Fibroblast of skin of scalp (primary cell): ENCODE results near the gene ZBED4.
"Not testable (repeated sequence)": the region's sequence is repeated elsewhere in the genome, so short reads cannot be mapped to it uniquely, and the experiment has no call there.

ENCODE experiments used
- DNase-seq: peaks from one replicate; pipeline ENCODE4 v3.0.0-alpha.2; 2013

ZBED4 gene

DNA sequence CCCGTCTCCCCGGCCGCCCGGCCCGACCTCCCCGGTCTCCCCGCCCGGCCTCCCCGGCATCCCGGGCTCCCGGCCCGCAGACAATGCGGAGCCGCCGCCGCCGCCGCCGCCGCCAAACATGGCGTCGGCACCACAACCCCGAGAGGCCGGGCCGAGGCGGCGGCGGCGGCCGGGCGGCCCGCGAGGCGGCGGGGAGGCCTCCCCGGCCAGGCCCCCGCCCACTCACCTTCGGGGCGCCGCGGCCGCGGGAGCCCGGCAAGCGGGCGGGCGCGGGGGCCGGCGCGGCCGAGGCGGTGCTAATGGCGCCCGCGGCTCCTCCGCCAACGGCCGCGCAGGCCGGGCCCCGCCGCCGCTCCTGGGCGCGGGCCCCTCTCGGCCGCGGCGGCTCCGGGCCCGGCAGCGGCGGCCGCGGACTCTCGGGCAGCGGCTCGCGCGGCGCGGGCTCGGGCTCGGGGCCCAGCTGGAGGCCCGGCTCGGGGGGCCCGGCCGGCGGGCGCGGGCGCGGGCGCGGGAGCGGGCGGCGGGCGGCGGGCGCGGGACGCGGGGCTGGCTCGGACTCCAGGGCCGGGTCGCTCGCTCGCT lies 26.3 kb upstream of the ZBED4 start:
- DNase-seq = peak; percentile 32

DNA sequence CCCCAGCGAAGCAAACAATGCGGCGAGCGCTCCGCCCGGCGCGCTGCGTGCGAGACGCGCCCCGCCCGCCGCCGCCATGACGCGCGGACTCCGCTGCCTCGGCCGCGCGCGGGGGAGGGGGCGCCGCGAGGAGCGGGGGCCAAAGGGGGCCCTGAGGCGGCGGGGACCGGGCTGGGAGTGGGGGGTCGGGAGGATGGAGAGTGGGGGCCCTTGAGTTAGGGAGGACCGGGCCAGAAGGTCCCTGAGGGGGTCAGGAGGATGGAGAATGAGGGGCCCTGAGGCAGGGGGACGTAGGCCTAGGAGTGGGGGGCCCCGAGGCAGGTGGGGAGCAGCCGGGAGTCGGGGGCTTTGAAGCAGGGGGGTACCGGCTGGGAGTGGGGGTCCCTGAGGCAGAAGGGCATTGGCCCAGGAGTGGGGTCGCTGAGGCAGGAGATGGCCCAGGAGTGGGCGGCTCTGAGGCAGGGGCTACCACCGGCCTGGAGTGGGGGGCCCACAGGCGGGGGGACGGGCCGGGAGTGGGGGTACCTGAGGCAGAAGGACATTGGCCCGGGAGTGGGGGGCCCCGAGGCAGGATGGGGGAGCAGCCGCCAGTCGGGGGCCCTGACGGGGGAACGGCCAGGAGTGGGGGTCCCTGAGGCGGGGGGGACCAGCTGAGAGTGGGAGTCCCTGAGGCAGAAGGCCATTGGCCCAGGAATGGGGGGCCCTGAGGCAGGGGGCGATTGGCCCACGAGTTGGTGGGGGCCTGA lies 25.6 kb upstream of the ZBED4 start, which contains the start of gene BRD1:
Gene BRD1 (minus strand): TSS at position 21 of the 746 bp plus-strand sequence. CDS start 3,556 bp downstream, outside the sequence.
- DNase-seq = peak; percentile 78

DNA sequence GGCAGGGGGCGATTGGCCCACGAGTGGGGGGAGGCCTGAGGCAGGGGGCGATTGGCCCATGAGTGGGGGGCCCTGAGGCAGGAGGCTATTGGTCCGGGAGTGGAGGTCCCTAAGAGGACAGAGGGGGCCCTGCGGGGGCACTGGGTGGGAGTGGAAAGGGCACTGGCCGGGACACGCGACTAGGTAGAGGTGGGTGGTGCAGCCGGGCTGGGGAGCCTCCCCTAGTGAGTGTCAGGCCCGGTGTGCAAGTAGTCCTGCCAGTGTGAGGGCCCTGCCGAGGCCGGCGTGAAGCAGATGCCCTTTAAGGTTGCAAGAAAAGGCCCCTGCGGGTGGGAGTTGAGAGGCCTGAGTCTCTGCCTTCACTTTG lies 25.1 kb upstream of the ZBED4 start:
- no peak for DNase-seq

DNA sequence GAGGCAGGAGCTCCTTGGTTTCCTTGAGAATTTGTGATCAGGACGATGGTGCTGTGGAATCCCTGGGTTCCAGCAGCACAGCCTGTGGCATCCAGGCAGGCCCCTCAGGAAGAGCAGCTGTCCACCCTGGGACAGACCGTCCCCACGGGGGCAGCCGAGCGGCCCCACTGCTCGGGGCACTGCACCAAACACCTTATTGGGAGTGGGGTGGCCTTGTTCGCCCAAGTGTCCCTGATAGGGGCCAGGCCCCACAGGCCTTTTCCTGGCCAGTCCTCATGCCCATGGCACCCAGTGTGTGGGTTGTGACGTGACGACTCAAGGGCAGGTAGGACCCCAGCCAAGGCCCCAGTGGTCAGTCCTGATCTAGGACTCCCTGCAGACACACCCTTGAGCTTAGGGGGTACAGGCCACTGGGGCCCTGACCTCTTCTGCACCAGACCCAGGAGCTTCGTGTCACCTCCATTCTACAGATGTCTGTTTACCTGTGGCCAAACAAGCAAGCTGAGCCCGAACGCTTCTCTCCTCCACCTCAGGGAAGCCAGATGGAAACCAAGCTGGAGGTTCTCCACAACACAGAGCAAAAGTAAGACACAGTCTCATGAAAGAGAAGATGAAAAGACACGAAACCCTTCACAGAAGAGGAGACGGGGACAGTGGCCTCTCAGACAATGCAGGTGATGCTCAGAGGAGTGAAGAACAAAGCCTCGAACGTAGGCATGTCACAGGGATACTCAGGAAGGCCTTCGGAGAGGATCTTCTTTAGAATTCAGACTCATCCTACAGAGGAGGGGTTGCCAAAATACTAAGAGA lies 24.4 kb upstream of the ZBED4 start:
- DNase-seq = no peak

DNA sequence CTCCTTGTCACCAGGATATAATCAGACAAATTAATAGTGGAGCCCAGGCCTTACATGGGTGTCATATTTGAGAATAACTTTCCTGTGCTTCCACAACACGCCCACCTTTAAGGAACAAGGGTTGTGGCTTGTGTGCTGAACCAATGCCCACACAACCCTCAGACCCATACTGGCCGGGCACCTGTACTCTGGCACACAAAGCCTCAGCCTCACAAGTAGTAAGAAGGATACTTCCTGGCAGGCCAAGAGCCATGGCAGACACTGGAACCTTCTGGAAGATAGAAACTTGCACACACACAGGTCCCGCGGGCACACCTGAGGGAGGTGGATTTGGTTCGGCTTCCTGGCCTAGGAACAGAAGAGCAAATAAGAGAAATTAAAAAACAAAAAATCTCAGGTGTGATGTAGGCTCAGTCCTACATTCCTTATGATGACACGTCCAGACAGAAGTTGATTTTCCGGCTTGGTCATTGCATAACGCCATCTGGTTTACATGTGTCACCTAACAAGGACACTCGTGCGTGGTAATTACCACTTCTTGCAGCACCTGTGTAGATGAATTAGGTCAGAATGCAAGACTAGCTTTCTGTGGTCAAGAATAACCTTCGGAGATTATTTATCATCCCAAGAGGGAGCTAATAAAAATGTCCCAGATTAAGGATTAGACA lies 20.2 kb upstream of the ZBED4 start:
- no peak for DNase-seq

DNA sequence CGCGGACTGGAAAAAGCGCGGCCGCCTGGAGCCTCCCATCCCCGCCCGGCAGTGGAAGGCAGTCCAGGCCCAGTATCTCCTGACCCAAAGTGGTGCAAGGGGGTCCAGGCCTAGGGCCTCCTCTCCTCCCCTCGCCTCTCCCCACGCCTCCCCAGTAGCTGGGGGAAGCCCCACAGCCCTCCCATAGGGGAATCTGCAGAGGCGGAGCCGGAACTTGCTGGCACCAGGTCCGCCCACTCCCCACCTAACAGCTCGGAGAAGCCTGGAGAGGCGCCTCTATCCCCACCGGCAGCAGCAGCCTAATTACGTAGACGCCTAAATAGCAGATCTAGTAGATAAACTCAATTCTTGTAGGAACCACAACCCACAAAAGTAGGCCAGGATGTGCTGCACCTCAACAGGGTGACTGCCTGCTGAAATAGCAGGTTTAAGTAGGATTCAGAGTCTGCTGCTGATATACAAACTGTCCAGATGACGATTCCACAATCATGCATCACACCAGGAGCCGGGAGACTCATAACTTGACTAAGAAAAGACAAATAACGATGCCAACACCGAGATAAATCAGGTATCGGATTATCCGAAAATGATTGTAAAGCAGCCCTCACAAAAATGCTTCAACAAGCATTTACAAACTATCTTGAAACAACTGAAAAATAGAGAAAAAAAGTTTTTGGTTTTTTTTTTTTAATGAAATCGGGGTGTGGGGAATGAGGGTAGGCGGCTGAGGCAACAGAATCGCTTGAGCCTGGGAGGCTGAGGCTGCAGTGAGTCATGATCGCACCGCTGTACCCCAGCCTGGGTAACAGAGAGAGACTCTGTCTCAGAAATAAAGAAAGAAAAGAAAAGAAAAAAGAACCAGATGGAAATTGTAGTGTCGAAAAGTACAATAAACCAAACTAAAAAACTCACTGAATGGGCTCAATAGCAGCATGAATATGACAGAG lies 14.6 kb upstream of the ZBED4 start:
- DNase-seq = no peak

DNA sequence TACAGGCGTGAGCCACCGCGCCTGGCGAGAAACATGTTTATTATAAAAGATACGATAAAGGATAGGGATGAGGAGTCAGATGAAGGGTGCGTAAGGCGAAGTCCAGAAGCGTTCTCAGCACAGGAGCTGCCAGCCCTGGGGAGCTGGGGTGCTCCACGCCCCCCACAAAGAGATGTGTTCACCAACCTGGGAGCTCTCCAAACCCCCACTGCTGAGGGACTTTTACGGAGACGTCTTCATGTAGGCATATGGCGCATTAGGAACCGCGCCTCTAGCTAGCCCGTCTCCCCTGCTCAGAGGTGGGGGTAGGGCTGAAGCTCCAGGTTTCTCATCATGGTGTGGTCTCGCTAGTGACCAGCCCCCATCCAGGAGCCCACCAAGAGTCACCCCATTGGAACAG lies 8.4 kb upstream of the ZBED4 start:
- no peak for DNase-seq

DNA sequence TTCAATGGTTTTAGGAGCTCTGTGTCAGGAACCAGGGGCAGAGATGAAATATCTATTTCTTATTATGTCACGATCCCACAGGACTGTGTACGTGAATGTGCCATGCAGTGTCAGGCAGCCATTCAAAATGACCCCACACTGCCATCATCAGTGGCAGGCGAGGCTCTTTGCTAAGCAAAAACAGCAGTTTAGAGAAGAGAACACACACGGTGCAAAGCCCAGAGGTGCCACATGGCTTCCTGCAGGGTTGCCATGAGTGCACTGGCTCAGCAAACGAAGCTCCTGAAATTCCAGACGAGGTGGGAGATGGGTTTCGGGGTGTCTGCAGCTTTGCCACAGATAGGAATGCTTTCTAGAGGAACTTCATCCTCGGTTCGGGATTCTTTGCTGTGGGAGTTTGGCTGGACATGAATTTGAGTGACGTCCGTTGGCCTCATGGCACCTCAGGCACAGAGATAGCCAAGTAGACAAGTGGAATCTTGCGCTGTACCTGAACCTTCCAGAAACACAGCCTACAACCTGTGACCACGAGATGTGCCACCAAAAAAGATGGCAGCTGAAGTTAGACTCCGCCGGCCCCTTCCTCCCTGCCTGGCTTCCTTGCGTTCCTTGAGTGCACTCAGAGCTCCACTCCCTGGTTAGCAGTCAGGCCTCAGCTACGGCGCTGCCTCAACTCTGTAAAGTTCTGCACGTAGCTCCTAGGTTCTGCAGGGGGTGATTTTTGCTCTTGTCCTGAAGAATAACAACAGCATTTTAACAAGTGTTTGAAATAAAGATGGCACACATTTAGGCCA lies 7.8 kb upstream of the ZBED4 start:
- DNase-seq = no peak

DNA sequence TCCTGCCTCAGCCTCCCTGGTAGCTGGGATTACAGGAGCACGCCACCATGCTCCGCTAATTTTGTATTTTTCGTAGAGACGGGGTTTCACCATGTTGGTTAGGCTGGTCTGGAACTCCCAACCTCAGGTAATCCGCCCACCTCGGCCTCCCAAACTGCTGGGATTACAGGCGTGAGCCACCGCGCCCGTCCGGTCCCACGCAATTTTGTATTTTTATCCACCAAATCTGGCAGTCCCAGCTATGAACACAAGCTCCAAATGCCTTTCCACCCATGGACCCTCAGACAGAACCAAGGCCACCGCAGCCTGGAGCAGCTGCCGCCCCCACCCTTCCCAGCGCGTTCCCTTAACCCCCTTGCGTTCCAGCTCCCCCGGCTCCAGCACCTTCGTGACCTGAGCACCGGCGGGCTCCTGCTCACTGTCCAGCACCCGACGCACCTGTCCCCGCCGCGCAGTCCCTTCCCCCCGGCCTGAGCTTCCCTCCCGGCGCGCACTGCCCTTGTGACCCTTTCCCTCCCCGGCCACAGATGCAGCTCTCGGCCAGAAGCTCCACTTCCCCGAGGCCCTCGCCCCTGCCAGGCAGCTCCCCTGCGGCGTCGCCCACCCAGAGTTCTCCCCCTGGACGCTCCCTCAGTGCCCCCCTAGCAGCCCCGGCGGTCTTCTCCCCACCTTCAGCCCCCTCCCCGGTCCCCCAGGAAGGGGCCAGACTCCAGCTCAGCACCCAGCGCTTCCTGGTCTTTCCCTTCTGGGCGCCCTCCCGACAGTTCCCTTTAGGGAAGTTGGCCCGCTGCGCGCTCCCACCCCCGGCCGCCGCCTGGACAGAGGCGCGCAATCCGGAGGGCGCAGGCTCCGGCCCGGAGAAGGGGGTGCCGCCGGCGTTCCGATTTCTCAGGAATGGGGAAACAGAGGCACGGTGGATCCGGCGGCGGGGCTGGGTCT lies 5.6 kb upstream of the ZBED4 start:
- DNase-seq = no peak

DNA sequence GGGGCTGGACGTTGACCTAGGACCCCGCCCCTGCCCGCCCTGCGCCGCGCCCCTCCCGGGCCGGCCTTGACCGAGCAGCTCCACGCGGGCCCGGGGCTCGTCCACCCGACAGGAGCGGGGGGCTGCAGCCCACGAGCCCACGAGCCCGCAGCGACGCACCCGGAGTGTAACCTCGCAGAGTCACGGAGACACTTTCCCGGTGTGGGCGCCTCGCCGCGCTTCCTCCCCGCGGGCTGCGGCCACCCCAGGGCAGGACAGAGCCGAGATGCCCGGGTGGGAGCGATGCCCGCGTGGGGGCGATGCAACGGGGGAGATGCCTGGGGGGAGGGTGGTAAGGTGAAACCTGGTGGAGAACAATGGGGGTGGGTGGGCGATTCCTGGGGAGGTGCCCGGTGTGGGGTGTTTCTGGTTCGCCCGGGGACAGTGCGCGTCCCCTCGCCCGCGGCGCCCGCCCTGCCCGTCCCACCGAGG lies 4.9 kb upstream of the ZBED4 start:
- no peak for DNase-seq

DNA sequence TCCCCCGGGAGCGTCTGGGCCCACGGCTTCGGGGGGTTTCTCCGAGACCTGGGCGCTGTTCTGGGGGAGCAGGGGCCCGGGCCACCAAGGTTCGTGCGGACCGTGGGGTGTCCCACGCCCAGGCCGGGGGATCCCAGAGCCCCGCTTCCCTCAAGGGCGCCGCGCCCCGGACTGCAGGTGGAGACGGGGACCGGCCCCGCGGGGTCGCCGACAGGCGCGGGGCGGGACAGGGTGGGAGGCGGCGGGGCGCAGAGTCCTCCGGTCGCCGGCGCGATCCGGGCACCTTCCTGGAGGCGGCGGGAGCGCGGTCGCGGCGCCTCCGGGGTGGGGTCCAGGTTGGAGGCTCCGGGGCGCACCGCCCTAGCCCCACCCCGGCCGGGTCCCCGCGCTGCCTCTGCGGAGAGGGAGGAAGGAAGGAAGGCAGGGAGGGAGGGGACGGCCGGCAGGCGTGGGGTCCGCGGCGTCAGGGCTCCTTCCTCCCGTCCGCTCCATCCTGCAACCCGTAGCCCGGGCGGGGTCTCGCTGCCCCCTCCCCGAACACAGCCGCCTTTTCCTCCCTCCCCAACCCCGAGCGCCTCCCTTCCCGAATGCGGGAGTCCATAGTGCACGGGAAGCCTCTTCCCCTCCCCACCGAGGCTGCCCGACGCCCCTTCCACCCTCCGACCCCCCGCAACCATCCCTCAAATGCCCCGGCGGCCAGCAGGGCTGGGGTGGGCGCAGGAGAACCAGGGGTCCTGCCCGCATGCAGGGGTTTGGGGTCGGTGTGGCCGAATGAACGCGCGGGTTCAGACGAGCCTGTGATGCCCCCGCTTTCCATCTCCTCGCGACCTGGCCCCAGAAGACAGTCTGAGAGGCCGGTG lies 4.3 kb upstream of the ZBED4 start:
- DNase-seq = no peak

DNA sequence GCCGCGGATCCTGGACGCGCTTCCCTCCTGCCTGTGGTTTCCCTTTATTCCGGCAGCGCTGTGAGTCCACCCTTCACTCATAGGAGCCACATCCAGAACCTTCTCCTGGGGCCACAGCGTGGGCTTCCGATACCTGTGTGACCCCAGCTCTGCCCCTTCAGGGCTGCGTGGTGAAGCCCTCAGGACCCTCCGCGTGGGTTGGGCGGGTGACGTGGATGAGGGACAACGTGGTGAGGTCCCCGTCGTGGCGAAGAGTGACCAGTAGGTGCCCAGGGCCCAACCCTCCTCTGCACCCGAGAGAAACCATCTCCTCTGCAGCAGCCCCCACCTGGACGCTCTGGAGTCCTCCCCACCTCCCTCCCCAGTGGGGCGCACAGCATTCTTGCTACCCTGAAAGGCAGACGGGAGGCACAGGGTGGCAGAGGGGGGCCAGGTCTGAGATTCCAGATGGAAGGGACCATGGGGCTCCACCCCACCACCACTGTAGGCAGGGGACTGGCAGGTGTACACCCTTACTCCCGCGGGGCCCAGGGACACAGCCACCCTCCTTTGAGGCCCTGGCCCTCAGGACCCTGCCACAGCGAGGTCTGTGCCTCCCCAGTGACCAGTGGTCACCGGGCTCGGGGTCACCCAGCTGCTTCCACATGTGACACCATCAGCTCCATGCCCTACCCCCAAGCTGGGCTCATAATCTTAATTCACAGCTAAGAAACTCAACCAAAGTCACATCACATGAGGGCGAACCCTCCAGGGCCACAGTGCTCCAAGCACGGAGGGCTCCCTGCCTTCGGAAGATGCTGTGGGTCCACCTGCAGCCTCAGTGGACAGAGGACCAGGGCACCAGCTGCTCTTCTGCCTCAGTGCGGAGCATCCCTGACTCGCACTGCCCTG lies 3.4 kb upstream of the ZBED4 start:
- DNase-seq = no peak

DNA sequence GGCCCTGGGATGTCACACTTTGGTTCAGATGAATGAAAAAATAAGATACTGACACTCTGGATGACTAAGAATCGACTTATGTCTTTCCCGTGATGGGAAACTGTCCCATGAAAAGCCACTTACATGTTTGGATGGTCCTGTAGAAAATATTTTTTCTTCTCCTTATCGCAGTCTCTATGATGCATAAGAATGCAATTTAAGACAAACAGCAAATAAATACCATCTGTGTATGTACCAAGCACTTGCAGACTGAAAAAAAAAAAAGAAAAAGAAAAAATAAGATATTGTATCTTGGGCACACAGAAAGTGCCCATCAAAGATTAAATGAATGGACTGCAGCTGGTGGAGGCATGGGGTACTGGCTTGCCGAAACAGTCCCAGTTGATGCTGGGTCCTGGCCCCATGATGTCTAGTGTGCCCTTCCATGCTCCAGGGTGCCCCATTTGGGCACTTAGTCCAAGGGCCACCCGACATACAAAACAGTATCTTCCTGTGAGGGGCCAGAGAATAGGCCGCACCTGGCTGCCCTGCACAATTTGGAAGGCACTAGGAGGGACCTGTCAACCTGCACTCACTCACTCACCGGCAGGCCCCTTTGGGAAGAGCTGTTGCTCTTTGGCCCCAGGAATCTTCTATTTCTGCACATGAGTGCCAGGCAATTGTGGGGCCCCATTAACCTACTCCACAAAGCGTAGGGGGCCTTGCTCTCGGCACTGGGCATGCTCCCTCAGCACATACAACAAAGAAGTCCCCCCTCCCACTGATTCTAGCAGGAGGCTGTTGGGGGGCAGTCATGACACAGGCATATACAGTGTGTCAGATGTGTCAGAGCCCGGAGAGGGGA lies 2.5 kb upstream of the ZBED4 start:
- no peak for DNase-seq

DNA sequence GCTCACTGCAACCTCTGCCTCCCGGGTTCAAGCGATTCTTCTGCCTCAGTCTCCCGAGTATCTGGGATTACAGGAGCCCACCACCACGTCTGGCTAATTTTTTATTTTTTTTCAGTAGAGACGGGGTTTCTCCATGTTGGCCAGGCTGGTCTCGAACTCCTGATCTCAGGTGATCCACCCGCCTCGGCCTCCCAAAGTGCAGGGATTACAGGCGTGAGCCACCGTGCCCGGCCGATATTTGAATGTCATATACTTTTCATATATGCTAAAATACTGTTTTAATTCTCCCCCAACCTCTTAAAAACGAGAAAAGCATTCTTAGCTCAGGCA lies 1.1 kb upstream of the ZBED4 start:
- DNase-seq = not testable (repeated sequence)

DNA sequence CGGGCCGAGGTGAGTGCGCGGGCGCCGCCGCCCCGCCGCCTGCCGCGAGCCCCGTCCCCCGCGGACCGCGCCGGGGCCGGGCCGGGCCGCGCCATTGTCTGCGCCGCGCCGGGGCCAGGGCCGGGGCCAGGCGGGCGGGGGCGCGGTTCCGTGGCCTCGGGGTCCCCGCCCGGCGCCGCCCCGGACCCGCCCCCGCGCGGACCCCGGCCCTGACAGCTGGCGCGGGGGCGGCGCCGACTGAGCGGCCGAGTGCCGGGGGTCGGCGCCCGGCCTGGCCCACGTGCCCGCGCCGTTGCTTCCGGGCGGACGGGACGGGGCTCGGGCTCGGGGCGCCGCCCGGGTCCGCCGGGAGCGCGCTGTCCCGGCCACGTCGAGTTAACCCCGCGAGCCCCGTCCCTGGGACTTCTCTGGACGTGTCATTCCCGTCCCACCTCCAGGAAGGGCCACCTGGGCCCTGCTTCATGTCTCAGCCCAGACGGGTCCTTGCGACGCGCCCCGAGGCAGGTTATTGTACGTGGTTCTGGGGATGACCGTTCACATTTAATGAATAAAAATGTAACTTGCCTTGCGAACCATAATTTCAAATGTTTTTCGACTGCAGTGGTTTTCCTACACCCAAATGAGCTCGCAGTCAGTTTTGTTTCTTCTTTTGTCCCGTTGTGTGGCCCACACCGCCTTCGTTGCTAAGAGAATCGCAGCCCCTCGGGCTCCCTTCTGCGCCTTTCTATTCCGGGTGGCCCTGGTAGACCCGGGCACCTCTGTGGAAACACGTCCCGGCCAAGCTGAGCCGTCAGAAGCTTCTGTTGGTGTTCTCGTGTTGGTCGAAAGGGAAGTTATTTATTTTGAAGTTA lies 562 bp downstream of the ZBED4 start:
- DNase-seq = no peak
